IPS-11a (cell line): Measurements from ENCODE around the gene LOXHD1.

Experiments used
- H3K4me3 ChIP-seq: one replicate; pipeline ENCODE4 v1.5.1; 2013; ENCODE audit warnings: low read depth, low read length, control low read depth

LOXHD1 gene

GRCh38 chr18:46657115-46657955, at the start of gene LOXHD1:
LOXHD1 (minus strand) TSS chr18:46657220; CDS start chr18:46657033, 187 bp downstream.
- no peak within 1 kb of the TSS for H3K4me3 ChIP-seq

DNA sequence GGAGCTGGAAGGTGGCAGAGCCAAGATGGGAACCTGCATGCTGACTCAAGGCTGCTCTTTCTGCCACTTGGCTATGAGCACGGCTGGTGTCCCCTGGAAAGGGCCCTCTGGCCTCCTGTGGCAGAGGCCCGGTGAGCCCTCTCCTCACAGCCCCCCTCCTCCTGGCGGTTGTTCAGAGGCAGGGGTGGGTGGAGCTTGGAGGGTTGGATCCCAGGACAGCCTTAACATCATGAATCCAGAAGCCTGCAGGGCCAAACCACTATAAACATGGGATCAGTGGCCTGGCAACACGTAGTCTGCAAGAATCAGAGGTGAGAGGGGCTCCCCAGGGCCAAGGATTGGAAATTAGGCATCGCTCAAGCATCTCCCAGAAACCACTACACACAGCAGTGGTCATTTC, 48.5 kb upstream of the LOXHD1 start:
- no peak overlapping the region for H3K4me3 ChIP-seq

- no peak overlapping the region for H3K4me3 ChIP-seq
These were observed 47.8 kb upstream of the LOXHD1 start for GRCh38 chr18:46704816-46705215.

- H3K4me3 ChIP-seq, result no peak overlapping the region
These were observed 47.2 kb upstream of the LOXHD1 start for GRCh38 chr18:46704189-46704588.

GRCh38 chr18:46702471-46702870, 45.5 kb upstream of the LOXHD1 start:
- H3K4me3 ChIP-seq, result no peak overlapping the region

- H3K4me3 ChIP-seq, result no peak overlapping the region
These were observed 43.2 kb upstream of the LOXHD1 start for GRCh38 chr18:46700066-46700824.

- H3K4me3 ChIP-seq, result no peak overlapping the region
These were observed 39.7 kb upstream of the LOXHD1 start for GRCh38 chr18:46696702-46697101.

- no peak overlapping the region for H3K4me3 ChIP-seq
These were observed 39.2 kb upstream of the LOXHD1 start for GRCh38 chr18:46696268-46696667.

GRCh38 chr18:46693996-46694395, 37.0 kb upstream of the LOXHD1 start:
- no peak overlapping the region for H3K4me3 ChIP-seq

- no peak overlapping the region for H3K4me3 ChIP-seq
These were observed 32.0 kb upstream of the LOXHD1 start for GRCh38 chr18:46688853-46689525.

DNA sequence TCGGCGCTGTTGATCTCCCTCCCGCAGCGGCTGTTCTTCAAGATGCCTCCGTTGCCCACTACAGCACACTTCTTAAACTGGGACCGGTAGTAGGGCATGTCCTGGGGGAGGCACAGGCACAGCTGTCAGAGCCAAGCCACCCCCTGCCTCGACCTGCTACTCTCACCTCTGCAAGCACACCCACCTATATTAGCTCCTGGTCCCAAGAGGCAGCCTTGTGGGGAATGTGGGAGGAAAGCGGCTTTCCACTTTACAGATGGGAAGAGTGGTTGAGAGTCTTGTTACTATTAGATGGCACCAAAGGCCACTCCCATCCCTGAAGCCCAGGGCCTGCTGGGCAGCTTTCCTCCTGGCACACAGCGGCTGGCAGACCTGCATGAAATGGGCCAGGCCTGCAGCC, 29.2 kb upstream of the LOXHD1 start:
- no peak overlapping the region for H3K4me3 ChIP-seq

DNA sequence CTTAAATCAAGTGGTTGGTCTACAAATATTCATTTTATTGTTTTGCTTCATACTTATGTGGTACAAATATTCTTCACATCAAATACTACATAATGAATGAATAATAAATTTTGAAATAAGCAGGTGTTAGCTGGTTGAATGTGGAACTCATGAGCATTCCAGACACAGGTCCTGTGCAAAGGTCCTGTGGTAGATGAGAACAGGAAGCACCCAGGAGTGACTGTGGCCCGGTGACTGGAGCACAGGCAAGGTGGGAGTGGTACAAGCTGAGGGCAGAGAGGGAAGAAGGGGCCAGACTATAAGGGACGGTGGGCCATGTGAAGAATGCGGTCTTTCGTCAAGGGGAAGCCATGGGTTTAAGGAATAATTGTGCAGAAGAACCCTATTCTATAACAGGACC, 26.2 kb upstream of the LOXHD1 start:
- H3K4me3 ChIP-seq, result no peak overlapping the region

GRCh38 chr18:46680784-46681695, 24.0 kb upstream of the LOXHD1 start:
- H3K4me3 ChIP-seq, result no peak overlapping the region

GRCh38 chr18:46679846-46680598, 23.0 kb upstream of the LOXHD1 start:
- no peak overlapping the region for H3K4me3 ChIP-seq

- no peak overlapping the region for H3K4me3 ChIP-seq
These were observed 21.9 kb upstream of the LOXHD1 start for GRCh38 chr18:46678785-46679399.

GRCh38 chr18:46678041-46678440, 21.0 kb upstream of the LOXHD1 start:
- H3K4me3 ChIP-seq, result no peak overlapping the region

GRCh38 chr18:46677611-46678010, 20.6 kb upstream of the LOXHD1 start:
- H3K4me3 ChIP-seq, result no peak overlapping the region

- H3K4me3 ChIP-seq, result no peak overlapping the region
These were observed 19.3 kb upstream of the LOXHD1 start for GRCh38 chr18:46676182-46676835.

DNA sequence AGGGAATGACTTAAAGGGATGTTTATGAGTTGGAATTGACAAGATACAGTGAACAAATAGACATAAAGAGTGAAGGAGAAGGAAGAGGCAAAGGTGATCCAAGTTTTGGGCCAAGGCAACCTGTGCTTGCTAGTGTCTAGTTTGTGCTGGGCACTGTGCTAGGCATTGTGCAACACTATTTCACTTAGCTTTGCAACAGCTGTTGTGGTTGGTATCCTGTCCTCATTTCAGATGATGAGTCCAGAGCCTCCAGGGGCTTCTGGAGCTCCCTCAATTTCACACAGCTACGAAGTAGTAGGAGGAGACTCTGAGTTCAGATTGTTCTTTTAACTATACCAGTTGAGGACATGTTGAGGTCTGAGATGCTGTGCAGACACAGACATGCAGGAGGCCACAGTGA, 18.1 kb upstream of the LOXHD1 start:
- no peak overlapping the region for H3K4me3 ChIP-seq
